ENCODE results near the gene DIS3L.
"Not testable (repeated sequence)": the region's sequence is repeated elsewhere in the genome, so short reads cannot be mapped to it uniquely, and the experiment has no call there.

Gene DIS3L

DNA sequence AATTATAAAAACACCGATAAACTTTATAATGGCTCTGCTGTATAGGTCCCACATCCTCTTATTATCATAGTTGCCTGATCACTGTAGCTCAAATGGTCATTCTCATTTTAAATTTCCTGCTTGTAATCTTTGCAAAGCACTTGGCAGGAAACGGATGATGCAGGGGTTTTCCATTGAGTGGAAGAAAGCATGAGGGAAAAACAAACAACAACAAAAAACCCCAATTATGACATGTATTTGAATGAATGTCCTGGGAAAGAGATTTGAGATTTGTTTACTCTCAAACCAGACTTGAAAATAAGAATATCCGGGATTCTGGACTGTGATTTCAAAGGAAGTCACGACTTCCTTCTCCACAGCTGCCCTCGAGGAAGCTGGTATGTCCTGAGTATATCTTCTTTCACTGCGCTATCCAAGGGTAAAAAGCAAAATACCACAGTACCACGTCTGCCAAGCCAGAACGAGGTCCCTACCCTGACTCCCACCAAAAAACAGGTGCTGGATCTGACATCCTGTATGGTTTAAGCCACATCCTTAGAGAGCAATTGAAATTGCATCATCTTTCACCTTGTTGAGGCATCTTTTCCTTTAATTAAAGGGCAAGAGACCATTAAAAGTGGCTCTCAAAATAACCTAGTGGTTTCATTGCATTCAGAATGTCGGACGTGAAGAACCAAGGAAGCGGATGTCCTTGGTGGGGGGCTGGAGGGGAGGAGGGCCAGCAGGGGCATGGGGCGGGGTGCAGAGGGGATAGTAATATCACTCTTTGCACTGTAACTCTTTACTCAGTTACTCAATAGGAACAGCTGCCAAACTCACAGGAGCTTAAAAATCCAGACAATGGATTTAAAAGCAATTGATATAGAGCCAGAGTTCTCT, 76.6 kb downstream of the DIS3L start:
- no peaks in the 10 kb centered on the region for H3K27me3 ChIP-seq (ENCODE audit: insufficient read depth, low read length)
- H3K4me3 ChIP-seq (ENCODE audit: low read length), result no peak overlapping the region
- WGBS, result 79% methylated on average over 10 of the region's 12 CpGs
- H3K4me1 ChIP-seq (ENCODE audit: insufficient read depth, low read length), result peaks cover 8% of the 10 kb centered on the region
- H3K27ac ChIP-seq (ENCODE audit: low read depth, low read length), result no peak overlapping the region; the same call in 1 of the 2 replicates
- 0 out of 2 replicates have a peak, but pooled peaks cover 3% of the 10 kb centered on the region for H3K9me3 ChIP-seq (ENCODE audit: insufficient read depth, low read depth, low read length)
- peak overlapping the region; percentile 48; the same call in 1 of the 2 replicates for H3K9ac ChIP-seq (ENCODE audit: low read depth, low read length)
- H3K36me3 ChIP-seq (ENCODE audit: insufficient read depth, low read length), result no peaks in the 10 kb centered on the region

DNA sequence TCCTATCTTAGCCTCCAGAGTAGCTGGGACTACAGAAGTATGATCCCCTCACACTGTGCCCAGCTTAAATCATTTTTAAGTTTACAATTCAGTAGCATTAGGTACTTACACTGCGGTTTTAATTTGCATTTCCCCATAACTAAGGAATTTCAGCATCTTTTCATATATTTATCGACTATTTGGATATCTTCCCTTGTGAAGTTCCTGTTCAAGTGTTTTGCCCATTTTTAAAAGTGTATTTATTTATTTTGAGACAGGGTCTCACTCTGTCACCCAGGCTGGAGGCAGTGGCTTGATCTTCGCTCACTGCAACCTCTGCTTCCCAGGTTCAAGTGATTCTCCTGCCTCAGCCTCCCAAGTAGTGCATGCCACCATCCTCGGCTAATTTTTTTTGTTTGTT, 80.8 kb downstream of the DIS3L start:
- Histone ChIP-seq H3K9me3 (ENCODE audit: insufficient read depth, low read depth, low read length) (0 out of 2 replicates have a peak, but pooled peaks cover 3% of the 10 kb centered on the region), H3K4me1 (ENCODE audit: insufficient read depth, low read length) (peaks cover 8% of the 10 kb centered on the region), H3K27ac (ENCODE audit: low read depth, low read length) (no peak overlapping the region), H3K9ac (ENCODE audit: low read depth, low read length) (no peak overlapping the region), H3K27me3 (ENCODE audit: insufficient read depth, low read length) (no peaks in the 10 kb centered on the region), H3K4me3 (ENCODE audit: low read length) (no peak overlapping the region), H3K36me3 (ENCODE audit: insufficient read depth, low read length) (no peaks in the 10 kb centered on the region)
- WGBS, result 93% methylated on average over 4 of the region's 4 CpGs

DNA sequence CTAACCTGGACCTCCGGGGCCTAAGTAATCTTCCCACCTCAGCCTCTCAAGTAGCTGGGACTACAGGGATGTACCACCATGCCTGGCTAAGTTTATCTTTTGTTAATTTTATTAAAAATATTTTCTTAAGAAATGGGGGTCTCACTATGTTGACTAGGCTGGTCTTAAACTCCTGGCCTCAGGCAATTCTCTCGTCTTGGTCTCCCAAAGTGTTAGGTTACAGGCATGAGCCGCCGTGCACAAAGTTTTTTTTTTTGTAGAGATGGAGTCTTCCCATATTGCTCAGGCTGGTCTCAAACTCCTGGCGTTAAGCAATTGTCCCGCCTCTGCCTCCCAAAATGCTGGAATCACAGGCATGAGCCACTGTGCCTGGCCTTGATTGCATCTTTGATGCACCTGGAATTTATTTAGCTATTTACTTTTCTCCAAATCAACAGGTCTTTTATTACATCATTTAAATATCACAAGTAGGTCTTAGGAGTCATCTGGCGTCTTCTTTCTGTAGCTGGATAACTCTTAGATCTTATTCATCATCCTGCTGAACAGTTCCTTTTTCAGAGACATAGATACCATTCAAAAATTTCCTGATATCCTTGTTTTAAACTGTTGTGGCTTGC, 85.6 kb downstream of the DIS3L start:
- 88% methylated on average over 7 of the region's 7 CpGs for WGBS

DNA sequence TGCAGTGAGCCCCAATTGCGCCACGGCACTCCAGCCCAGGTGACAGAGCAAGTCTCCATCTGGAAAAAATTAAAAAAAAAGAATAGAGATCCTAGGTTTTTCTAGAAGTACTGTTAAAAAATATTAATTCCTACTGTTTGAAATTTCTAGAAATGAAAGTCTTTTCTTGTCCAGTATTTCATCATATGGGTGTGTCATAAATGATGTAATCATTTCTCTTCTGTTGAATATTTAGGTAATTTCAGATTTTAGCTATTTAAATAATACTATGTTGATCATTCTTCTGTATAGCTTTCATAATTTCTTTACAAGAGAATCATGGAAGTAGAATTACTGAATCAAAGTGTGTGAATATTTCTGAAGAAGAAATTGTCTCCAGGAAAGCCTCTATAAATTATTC, 88.0 kb downstream of the DIS3L start:
- H3K4me3 ChIP-seq (ENCODE audit: low read length); H3K27me3 ChIP-seq (ENCODE audit: insufficient read depth, low read length); H3K9ac ChIP-seq (ENCODE audit: low read depth, low read length); H3K36me3 ChIP-seq (ENCODE audit: insufficient read depth, low read length); H3K9me3 ChIP-seq (ENCODE audit: insufficient read depth, low read depth, low read length); H3K4me1 ChIP-seq (ENCODE audit: insufficient read depth, low read length); H3K27ac ChIP-seq (ENCODE audit: low read depth, low read length): not testable (repeated sequence)
- WGBS, result 96% methylated on average over 2 of the region's 2 CpGs

More for the DNA sequence above, 85.6 kb downstream of the DIS3L start:
- Histone ChIP-seq H3K4me3 (ENCODE audit: low read length) (no peak overlapping the region), H3K27ac (ENCODE audit: low read depth, low read length) (no peak overlapping the region), H3K9ac (ENCODE audit: low read depth, low read length) (no peak overlapping the region), H3K4me1 (ENCODE audit: insufficient read depth, low read length) (no peaks in the 10 kb centered on the region), H3K36me3 (ENCODE audit: insufficient read depth, low read length) (no peaks in the 10 kb centered on the region), H3K27me3 (ENCODE audit: insufficient read depth, low read length) (no peaks in the 10 kb centered on the region), H3K9me3 (ENCODE audit: insufficient read depth, low read depth, low read length) (0 out of 2 replicates have a peak, but pooled peaks cover 2% of the 10 kb centered on the region)

Measured in HUES64 (cell line).